Measurements from ENCODE around the gene FBXO47.
"Not testable (repeated sequence)": the region's sequence is repeated elsewhere in the genome, so short reads cannot be mapped to it uniquely, and the experiment has no call there.

The FBXO47 gene

DNA sequence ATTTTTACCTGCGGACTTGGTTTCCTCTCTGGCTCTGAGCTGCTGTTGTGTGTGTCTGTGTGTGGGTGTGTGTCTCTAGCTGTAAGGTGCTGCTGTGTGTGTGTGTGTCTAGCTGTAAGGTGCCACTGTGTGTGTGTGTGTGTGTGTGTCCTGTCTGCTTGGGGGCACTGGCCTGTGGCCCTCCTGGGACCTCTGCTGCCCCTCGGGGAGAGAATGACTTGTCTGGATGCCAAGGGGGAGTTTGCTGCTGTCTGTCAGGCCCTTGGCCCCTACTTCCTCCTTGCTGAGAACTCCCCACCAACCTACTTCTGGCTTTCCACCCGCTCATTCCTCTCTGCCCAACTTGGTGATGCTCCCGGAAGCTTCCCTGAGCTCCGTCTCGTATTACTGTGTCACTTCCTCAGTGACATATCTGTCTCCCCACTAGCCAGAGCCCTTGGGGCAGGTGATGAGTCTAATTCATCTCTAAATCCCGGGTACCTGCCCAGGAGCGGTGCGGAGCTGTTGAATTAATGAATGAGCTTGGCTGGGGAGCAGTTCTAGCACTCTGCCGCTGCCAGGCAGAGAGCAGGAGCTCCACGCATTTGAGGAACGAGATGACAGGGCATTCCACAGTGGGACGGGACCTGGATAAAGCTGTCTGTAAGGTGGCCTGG, 45.3 kb downstream of the FBXO47 start:
- DNase-seq, result no peak

GRCh38 chr17:38920374-38921291, 46.6 kb downstream of the FBXO47 start:
- DNase-seq, result no peak

- no peak for DNase-seq
Measured at GRCh38 chr17:38919316-38920078, 47.7 kb downstream of the FBXO47 start.

GRCh38 chr17:38918916-38919315, 48.3 kb downstream of the FBXO47 start:
- no peak for DNase-seq

- no peak for DNase-seq
Measured at GRCh38 chr17:38918129-38918913, 48.9 kb downstream of the FBXO47 start.

GRCh38 chr17:38917259-38917658, 49.9 kb downstream of the FBXO47 start:
- no peak for DNase-seq

DNA sequence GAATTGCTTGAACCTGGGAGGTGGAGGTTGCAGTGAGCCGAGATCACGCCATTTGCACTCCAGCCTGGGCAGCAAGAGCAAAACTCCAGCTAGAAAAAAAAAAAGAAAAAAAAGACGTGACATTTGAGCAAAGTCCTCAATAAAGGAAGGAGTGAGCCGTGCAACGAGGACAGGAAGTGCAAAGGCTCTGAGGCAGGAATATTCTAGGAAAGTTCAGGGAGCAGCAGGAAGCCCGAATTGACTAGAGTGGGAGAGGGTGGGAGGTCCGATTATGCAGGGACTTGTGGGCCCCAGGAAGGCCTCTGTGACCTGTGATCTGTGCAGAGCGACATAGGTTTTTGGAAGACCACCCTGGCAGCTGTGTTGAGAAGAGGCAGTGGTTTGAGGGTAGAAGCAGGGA, 50.4 kb downstream of the FBXO47 start:
- no peak for DNase-seq

GRCh38 chr17:38915639-38915995, 51.6 kb downstream of the FBXO47 start:
- no peak for DNase-seq

- DNase-seq, result no peak
Measured at GRCh38 chr17:38914741-38915638, 52.2 kb downstream of the FBXO47 start.

DNA sequence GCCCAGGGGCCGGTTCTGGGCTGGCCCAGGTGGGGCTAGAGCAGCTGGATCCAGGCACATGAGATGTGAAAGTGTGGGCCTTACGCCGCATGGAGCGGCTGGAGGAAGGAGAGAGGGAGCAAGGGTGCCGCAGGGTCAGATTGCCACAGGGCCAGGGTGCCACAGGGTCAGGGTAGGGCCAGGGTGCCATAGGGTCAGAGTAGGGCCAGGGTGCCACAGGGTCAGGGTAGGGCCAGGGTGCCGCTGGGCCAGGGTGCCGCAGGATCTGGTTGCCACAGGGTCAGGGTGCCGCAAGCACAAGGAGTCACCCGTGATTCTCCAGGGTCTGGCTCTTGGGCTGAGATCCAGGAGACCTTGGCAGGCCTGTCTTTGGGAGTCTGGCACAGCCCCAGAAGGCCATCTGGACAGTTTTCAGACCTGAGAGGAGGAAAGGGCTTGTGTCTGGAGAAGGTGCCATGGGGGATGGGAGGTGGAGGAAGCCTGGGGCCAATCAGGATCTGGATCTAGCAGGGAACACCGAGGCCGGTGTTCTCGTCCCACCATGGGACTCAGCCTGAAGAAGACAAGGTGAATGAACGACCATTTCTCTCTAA, 54.9 kb downstream of the FBXO47 start:
- no peak for DNase-seq

DNA sequence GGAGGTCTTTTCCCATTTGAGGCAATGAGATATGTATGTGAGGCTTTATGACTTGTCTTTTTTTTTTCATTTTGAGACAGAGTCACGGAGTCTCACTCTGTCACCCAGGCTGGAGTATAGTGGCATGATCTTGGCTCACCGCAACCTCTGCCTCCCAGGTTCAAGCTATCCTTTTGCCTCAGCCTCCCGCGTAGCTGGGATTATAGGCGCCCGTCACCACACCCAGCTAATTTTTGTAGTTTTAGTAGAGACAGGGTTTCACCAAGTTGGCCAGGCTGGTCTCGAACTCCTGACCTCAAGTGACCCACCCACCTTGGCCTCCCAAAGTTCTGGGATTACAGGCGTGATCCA, 55.5 kb downstream of the FBXO47 start:
- DNase-seq, result not testable (repeated sequence)

GRCh38 chr17:38911081-38911730, 56.0 kb downstream of the FBXO47 start:
- DNase-seq, result no peak

DNA sequence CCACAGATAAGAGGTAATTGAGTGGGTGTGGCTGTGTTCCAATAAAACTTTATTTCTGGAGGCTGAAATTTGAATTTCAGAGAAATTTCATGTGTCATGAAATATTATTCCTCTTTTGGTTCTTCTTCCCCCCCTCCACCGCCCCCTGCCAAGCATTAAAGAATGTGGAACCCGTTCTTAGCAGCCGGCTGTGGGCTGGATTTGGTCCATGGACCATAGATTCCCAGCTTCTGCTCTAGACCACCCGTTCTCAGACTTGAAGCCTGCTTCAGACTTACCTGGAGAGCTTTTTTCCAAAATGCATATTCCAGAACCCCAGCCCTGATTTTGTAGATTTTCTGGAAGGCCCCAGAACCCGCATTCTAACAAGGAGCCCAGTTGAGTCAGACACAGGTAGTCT, 56.9 kb downstream of the FBXO47 start:
- no peak for DNase-seq

GRCh38 chr17:38908676-38909181, 58.5 kb downstream of the FBXO47 start:
- DNase-seq, result no peak

GRCh38 chr17:38907930-38908675, 59.1 kb downstream of the FBXO47 start:
- DNase-seq, result no peak

DNA sequence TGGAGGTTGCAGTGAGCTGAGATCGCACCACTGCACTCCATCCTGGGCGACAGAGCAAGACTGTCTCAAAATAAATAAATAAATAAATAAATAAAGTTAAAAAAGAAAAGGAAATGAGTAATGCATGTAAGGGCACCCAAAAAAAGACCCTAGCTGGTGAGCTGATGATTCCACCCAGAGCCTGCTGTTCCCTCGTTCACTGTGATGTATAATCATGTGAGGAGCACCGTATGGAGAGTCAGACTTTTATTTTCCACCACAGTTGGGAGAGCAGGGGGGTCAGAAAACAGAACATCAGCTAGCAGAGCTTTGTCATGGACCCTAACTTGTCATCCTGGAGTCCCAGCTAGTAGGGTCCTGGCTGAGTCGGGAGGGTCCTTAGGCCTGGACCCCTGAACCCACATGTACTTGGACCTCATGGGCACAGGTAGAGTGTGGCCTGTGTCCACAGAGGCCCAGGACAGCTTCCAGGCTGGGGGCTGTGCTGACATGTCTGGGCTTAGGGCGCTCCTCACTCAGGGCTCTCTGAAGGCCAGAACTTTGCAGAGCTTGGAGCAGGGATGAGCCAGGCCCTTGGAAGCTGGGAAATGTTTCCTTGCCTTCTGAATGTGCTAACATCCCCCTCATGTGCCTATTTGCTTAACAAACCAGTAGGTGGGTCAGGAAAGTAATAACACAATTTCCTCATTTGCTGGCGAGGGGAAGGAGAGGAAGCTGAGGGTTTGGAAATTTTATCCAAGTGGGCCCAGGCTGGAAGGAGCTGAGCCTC, 60.6 kb downstream of the FBXO47 start:
- DNase-seq, result no peak

- DNase-seq, result no peak
Measured at GRCh38 chr17:38905375-38905774, 61.8 kb downstream of the FBXO47 start.

- DNase-seq, result no peak
Measured at GRCh38 chr17:38904892-38905291, 62.3 kb downstream of the FBXO47 start.

GRCh38 chr17:38903404-38903803, 63.8 kb downstream of the FBXO47 start:
- DNase-seq, result no peak
